HG03064 (cell line): Measurements from ENCODE around the gene ZNF783.
"Not testable (repeated sequence)": the region's sequence is repeated elsewhere in the genome, so short reads cannot be mapped to it uniquely, and the experiment has no call there.

ENCODE experiments used
- ATAC-seq: cut with Tn5 transposase; IDR thresholded peaks from one replicate; pipeline ENCODE4 v1.9.1; 2021; ENCODE audit warnings: low read depth; ENCODE audit not compliant: unreplicated experiment

Gene ZNF783

DNA sequence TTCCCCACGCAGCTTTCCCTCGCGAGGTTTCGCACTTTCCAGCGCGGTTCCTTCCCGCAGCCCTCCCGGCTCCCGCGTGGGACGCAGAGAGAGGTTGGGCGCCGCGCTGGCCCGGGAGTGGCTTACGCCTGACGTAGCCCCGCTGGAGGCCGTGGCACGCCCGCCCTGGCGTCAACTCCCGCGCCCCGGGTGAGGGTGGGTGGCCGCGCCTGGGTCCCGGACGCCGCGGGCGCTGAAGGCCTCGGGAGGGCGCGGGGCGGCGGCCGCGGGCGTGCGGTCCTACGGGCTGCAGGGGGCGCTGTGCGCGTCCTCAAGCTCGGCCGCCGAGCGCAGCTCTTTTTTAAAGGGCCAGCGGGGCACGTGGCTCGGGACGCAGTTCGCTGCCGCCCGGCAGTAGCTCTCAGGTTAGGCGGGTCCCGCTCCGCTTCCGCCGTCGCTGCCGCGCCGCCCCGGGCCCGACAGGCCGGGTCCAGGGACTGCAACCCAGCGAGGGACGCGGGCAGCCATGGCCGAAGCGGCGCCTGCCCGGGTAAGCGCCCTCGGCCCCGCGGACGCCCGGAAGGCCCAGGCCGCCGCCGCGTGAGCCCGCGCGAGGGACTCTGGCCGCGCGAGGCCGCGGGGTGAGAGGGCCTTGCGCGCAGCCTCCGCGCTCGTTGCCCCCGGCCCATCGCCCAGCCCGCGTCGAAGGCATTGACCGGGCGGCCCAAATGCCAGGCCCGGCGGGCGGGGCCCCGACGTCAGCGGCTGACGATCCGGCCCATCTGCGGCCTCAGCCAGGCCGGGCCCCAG is at the start of gene ZNF783:
ZNF783 (plus strand) TSS at position 368 of the 789 bp plus-strand sequence; CDS start at position 506, 138 bp downstream.
- ATAC-seq = peak; percentile 89

- no peak for ATAC-seq
These were observed 47.8 kb upstream of the ZNF783 start for GRCh38 chr7:149214020-149214720.

GRCh38 chr7:149216402-149216801 is 45.6 kb upstream of the ZNF783 start:
- no peak for ATAC-seq

DNA sequence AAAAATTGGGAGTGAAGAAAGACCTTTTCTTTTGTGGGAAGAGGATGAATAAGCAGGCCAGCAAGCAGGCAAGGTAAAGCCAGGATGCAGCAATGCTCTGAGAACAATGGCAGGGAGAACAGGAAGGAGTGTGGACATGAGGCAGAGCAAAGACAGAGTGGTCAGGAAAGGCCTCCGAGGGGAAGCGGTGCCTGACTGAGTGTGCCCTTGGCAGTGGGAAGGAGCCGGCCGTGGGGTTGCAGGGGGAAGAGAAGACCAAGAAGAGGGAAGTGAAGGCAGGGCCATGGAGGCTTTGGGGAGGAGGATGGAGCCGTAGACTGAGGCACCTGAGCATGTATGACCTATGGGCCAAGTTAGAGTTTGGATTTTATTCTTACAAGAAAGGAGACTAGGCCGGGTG is 44.4 kb upstream of the ZNF783 start:
- ATAC-seq = no peak

GRCh38 chr7:149218469-149219420 is 43.3 kb upstream of the ZNF783 start:
- ATAC-seq = no peak

- no peak for ATAC-seq
These were observed 41.5 kb upstream of the ZNF783 start for GRCh38 chr7:149220534-149220933.

DNA sequence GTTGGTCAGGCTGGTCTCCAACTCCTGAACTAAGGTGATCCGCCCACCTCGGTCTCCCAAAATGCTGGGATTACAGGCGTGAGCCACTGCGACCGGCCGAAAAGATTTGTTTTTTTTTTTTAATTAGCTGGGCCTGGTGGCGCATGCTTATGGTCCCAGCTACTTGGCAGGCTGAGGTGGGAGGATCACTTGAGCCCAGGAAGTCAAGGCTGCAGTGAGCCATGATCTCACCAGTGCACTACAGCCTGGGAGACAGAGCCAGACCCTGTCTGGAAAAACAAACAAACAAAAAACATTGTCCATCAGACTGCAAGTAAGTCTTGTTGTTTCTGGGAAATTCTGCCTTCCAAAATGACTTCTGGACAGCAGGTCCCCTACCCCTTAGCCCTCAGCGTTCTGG is 38.8 kb upstream of the ZNF783 start:
- no peak for ATAC-seq

DNA sequence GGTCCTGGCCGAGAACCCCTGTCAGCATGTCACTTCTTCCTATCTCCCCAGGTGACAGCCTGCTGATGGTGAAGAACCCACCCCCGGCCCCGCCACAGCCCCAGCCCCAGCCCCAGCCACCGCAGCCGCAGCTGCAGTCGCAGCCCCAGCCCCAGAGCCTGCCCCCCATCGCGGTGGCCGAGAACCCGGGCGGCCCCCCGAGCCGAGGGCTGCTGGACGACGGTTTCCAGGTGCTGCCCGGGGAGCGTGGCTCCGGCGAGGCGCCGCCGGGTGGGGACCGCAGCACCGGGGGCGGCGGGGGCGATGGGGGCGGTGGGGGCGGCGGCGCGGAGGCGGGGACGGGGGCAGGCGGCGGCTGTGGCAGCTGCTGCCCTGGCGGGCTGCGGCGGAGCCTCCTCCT is 38.2 kb upstream of the ZNF783 start:
- no peak for ATAC-seq

DNA sequence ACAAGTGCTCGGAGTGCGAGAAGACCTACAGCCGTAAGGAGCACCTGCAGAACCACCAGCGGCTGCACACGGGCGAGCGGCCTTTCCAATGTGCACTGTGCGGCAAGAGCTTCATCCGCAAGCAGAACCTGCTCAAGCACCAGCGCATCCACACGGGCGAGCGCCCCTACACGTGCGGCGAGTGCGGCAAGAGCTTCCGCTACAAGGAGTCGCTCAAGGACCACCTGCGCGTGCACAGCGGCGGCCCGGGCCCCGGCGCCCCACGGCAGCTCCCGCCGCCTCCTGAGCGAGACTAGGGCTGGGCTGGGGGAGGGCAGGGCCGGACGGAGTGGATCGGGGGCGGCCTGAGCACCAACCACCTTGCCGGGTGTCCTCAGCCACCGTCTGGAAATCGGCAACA is 37.6 kb upstream of the ZNF783 start:
- no peak for ATAC-seq

- no peak for ATAC-seq
These were observed 36.9 kb upstream of the ZNF783 start for GRCh38 chr7:149225106-149225505.

DNA sequence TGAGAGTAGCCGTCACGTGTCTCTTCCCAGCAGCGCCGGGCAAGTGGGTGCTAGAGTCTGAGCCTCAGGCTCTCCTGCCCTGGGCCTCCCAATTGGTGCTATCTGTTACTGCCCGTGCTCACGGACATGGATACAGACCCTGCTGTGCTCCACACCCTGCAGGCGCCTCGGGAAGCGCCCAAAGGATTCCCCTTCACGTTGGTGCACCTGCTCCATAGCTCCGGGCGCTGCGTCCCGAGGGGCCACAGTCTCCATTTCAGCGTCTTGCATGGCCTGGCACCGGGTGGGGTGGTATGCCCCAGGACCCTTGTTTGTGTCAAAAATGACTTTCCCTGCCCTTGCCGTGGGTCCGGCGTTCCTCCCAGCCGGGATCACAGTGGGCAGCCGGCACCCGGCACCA is 36.3 kb upstream of the ZNF783 start:
- no peak for ATAC-seq

DNA sequence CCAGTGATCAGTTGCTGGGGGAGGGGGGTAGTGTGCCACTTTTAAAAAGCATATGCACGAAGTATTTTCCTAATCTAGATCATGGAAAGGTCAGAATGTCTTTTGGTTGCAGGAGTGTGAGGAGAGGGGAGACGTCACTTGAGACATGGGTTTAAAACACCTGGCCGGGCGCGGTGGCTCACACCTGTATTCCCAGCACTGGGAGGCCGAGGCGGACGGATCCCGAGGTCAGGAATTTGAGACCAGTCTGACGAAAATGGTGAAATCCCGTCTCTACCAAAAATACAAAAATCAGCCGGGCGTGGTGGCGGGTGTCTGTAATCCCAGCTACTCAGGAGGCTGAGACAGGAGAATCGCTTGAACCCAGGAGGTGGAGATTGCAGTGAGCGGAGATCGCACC is 35.6 kb upstream of the ZNF783 start:
- not testable (repeated sequence) for ATAC-seq

DNA sequence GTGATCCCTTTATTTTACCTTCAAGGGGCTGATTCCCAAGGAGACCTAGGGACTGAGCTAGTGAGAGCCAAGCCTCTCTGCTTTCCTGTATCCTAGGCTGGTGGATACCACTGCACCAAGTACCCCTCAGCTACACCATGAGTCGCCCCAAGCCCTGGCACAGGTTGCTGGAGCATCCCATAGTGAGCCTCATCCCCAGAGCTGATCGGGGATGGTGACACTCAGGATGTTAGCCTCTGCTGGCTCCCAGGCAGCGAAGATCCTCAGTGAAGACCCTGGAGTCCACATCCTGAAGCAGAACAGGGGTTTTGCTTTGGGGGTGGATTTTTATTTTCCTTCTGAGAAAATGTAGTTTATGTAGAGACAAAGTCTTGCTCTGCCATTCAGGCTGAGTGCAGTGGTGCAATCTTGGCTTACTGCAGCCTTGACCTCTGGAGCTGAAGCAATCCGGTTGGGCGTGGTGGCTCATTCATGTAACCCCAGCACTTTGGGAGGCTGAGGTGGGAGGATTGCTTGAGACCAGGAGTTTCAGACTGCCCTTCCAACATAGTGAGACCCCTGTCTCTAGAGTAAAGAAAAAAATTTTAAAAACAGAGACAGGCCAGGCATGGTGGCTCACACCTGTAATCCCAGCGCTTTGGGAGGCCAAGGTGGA is 35.0 kb upstream of the ZNF783 start:
- ATAC-seq = no peak

- no peak for ATAC-seq
These were observed 33.0 kb upstream of the ZNF783 start for GRCh38 chr7:149228831-149229471.

DNA sequence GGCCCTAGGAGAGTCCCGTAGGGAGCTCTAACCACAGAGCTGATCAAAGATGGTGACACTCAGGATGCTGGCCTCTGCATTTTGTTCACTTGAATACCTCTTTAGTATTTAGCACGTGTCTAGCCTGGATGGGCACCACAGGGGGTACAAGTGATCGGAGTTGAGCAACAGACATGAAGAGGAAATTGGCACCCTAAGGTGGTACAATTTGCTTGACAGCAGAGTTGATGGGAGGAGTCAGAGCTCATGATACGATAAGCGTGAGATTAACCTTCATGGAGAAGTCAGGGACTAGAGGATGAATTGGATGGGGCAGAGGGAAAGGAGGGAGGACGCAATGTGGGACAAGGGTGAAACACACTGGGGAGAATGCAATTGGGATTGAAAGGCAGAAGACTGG is 32.5 kb upstream of the ZNF783 start:
- ATAC-seq = no peak

DNA sequence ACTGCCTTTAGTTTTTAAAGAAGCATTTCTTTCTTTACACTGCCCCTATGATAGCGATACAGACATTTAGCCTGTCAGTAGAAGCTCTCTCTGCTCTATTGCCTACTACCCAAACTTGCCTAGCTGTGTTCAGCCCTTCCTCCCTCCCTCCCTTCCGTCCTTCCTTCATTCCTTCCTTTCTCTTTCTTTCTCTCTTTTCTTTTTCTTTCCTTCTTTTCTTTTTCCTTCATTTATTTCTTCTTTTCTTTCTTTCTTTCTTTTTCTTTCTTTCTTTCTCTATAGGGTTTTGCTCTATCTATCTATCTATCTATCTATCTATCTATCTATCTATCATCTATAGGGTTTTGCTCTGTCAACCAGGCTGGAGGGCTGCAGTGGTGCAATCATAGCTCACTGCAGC is 29.6 kb upstream of the ZNF783 start:
- ATAC-seq = no peak

GRCh38 chr7:149233655-149234204 is 28.3 kb upstream of the ZNF783 start:
- not testable (repeated sequence) for ATAC-seq

DNA sequence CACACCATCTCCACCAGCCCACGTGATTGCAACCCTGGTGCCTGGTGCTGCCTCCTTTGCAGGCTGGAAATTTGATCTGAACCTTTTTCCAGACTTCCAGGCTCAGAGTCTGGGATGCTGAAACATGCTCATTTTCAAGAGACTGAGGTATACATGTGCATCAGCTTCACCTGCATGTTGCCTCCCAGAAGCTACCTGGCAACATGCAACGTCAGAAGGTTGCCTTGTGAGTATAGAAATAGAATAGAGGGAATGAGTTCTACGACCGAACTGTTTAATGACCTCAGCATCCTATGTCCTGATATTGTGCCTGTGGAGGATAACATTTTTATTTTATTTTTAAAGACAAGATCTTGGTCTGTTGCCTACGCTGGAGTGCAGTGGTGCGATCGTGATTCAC is 24.5 kb upstream of the ZNF783 start:
- ATAC-seq = no peak

DNA sequence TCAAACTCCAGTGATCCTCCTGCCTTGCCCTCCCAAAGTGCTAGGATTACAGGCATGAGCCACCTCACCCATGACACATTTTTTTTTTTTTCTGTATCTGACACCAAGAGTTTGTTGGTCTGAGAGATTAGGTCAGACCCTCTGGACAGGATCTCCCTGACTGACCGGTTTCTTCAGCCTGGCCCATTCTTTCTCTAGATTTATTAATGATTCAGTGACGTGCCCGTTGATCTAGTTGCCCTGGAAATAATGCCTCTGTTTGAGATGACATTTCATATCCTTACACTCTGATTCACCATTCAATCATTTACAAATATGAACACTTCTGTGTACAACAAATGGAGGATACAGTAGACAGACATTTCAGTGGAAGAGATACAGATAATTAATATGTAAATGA is 23.9 kb upstream of the ZNF783 start:
- ATAC-seq = no peak
